Epithelial cell of prostate (primary cell): ENCODE data around the gene ASCL5.

ENCODE experiments used
- DNase-seq: peaks from one replicate; pipeline ENCODE4 v3.0.0-alpha.2; 2011; ENCODE audit warnings: low read depth, low spot score
- H3K27ac ChIP-seq: fragments of 450-650 bp; 2 replicates; pipeline ENCODE4 v1.5.1; 2017; ENCODE audit warnings: mild to moderate bottlenecking

ASCL5 gene

GRCh38 chr1:201113451-201114244 is 13.3 kb downstream of the ASCL5 start:
- no peak for DNase-seq

GRCh38 chr1:201112926-201113325 is 14.1 kb downstream of the ASCL5 start:
- DNase-seq, result no peak
- no peak overlapping the region for H3K27ac ChIP-seq

More at GRCh38 chr1:201113451-201114244, 13.3 kb downstream of the ASCL5 start:
- H3K27ac ChIP-seq, result no peak overlapping the region

GRCh38 chr1:201112173-201112731 is 14.7 kb downstream of the ASCL5 start, which contains the start of gene CACNA1S:
Gene CACNA1S (minus strand): TSS chr1:201112426. CDS start chr1:201112339, 87 bp downstream.
- H3K27ac ChIP-seq, result no peak within 1 kb of the TSS
- no peak for DNase-seq

- no peak for DNase-seq
- no peak overlapping the region for H3K27ac ChIP-seq
These were observed 15.3 kb downstream of the ASCL5 start for GRCh38 chr1:201111672-201112071.

GRCh38 chr1:201111156-201111555 is 15.8 kb downstream of the ASCL5 start:
- no peak for DNase-seq
- H3K27ac ChIP-seq, result no peak overlapping the region

GRCh38 chr1:201110616-201111015 is 16.4 kb downstream of the ASCL5 start:
- no peak for DNase-seq
- H3K27ac ChIP-seq, result no peak overlapping the region

- H3K27ac ChIP-seq, result no peak overlapping the region
- DNase-seq, result no peak
These were observed 16.8 kb downstream of the ASCL5 start for GRCh38 chr1:201110138-201110537.

- H3K27ac ChIP-seq, result no peak overlapping the region
- DNase-seq, result no peak
These were observed 17.3 kb downstream of the ASCL5 start for GRCh38 chr1:201109651-201110050.

- H3K27ac ChIP-seq, result no peak overlapping the region
- no peak for DNase-seq
These were observed 18.4 kb downstream of the ASCL5 start for GRCh38 chr1:201108614-201109013.

- no peak overlapping the region for H3K27ac ChIP-seq
- no peak for DNase-seq
These were observed 21.3 kb downstream of the ASCL5 start for GRCh38 chr1:201105688-201106087.

GRCh38 chr1:201104141-201104540 is 22.8 kb downstream of the ASCL5 start:
- H3K27ac ChIP-seq, result no peak overlapping the region
- no peak for DNase-seq

GRCh38 chr1:201103666-201104065 is 23.3 kb downstream of the ASCL5 start:
- no peak for DNase-seq
- no peak overlapping the region for H3K27ac ChIP-seq

- no peak overlapping the region for H3K27ac ChIP-seq
- DNase-seq, result no peak
These were observed 26.6 kb downstream of the ASCL5 start for GRCh38 chr1:201100169-201100930.

GRCh38 chr1:201098992-201099677 is 27.8 kb downstream of the ASCL5 start:
- H3K27ac ChIP-seq, result no peak overlapping the region
- DNase-seq, result no peak

- H3K27ac ChIP-seq, result no peak overlapping the region
- no peak for DNase-seq
These were observed 29.8 kb downstream of the ASCL5 start for GRCh38 chr1:201096977-201097856.

GRCh38 chr1:201096041-201096461 is 30.9 kb downstream of the ASCL5 start:
- no peak for DNase-seq

GRCh38 chr1:201095581-201095980 is 31.4 kb downstream of the ASCL5 start:
- no peak overlapping the region for H3K27ac ChIP-seq
- no peak for DNase-seq

More at GRCh38 chr1:201096041-201096461, 30.9 kb downstream of the ASCL5 start:
- no peak overlapping the region for H3K27ac ChIP-seq

GRCh38 chr1:201094832-201095231 is 32.2 kb downstream of the ASCL5 start:
- no peak overlapping the region for H3K27ac ChIP-seq
- no peak for DNase-seq

- DNase-seq, result no peak
- H3K27ac ChIP-seq, result no peak overlapping the region
These were observed 33.0 kb downstream of the ASCL5 start for GRCh38 chr1:201093962-201094361.
